Measurements from ENCODE around the gene LZTS3. TPM values are rescaled to one million over a fixed set of nuclear protein-coding genes. Genes with fewer than 3 reads are reported as not detected.

Gene LZTS3
- total RNA-seq, 1 experiment from 2014 or later, result 32.6 TPM

- no peak overlapping the region for H3K27ac Mint-ChIP-seq
- ATAC-seq, result no peak
- H3K27me3 Mint-ChIP-seq (ENCODE audit: low read depth), result peaks cover under 1% of the 10 kb centered on the region; the same call in 1 of the 2 replicates
- no peak for TF ChIP-seq CREB1 (CRISPR knock-in tag; IDR thresholded peaks at IDR 0.05)
- no peak for TF ChIP-seq PRRX2 (CRISPR knock-in tag; IDR thresholded peaks at IDR 0.05)
- TF ChIP-seq, protein P1, sequence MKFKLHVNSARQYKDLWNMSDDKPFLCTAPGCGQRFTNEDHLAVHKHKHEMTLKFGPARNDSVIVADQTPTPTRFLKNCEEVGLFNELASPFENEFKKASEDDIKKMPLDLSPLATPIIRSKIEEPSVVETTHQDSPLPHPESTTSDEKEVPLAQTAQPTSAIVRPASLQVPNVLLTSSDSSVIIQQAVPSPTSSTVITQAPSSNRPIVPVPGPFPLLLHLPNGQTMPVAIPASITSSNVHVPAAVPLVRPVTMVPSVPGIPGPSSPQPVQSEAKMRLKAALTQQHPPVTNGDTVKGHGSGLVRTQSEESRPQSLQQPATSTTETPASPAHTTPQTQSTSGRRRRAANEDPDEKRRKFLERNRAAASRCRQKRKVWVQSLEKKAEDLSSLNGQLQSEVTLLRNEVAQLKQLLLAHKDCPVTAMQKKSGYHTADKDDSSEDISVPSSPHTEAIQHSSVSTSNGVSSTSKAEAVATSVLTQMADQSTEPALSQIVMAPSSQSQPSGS (CRISPR knock-in tag; IDR thresholded peaks at IDR 0.05; ENCODE audit: borderline replicate concordance, low read depth), result no peak
- no peak for TF ChIP-seq ZNF121 (CRISPR knock-in tag; IDR thresholded peaks at IDR 0.05)
- no peak for TF ChIP-seq GABPB1 (CRISPR knock-in tag; IDR thresholded peaks at IDR 0.05)
- TF ChIP-seq NFATC4 (CRISPR knock-in tag; IDR thresholded peaks at IDR 0.05), result no peak
- TF ChIP-seq, protein P2, sequence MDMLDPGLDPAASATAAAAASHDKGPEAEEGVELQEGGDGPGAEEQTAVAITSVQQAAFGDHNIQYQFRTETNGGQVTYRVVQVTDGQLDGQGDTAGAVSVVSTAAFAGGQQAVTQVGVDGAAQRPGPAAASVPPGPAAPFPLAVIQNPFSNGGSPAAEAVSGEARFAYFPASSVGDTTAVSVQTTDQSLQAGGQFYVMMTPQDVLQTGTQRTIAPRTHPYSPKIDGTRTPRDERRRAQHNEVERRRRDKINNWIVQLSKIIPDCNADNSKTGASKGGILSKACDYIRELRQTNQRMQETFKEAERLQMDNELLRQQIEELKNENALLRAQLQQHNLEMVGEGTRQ (CRISPR knock-in tag; IDR thresholded peaks at IDR 0.05), result no peak
- TF ChIP-seq, protein P3, sequence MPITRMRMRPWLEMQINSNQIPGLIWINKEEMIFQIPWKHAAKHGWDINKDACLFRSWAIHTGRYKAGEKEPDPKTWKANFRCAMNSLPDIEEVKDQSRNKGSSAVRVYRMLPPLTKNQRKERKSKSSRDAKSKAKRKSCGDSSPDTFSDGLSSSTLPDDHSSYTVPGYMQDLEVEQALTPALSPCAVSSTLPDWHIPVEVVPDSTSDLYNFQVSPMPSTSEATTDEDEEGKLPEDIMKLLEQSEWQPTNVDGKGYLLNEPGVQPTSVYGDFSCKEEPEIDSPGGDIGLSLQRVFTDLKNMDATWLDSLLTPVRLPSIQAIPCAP (CRISPR knock-in tag; IDR thresholded peaks at IDR 0.05), result no peak
- TF ChIP-seq, protein P4, sequence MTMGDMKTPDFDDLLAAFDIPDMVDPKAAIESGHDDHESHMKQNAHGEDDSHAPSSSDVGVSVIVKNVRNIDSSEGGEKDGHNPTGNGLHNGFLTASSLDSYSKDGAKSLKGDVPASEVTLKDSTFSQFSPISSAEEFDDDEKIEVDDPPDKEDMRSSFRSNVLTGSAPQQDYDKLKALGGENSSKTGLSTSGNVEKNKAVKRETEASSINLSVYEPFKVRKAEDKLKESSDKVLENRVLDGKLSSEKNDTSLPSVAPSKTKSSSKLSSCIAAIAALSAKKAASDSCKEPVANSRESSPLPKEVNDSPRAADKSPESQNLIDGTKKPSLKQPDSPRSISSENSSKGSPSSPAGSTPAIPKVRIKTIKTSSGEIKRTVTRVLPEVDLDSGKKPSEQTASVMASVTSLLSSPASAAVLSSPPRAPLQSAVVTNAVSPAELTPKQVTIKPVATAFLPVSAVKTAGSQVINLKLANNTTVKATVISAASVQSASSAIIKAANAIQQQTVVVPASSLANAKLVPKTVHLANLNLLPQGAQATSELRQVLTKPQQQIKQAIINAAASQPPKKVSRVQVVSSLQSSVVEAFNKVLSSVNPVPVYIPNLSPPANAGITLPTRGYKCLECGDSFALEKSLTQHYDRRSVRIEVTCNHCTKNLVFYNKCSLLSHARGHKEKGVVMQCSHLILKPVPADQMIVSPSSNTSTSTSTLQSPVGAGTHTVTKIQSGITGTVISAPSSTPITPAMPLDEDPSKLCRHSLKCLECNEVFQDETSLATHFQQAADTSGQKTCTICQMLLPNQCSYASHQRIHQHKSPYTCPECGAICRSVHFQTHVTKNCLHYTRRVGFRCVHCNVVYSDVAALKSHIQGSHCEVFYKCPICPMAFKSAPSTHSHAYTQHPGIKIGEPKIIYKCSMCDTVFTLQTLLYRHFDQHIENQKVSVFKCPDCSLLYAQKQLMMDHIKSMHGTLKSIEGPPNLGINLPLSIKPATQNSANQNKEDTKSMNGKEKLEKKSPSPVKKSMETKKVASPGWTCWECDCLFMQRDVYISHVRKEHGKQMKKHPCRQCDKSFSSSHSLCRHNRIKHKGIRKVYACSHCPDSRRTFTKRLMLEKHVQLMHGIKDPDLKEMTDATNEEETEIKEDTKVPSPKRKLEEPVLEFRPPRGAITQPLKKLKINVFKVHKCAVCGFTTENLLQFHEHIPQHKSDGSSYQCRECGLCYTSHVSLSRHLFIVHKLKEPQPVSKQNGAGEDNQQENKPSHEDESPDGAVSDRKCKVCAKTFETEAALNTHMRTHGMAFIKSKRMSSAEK (CRISPR knock-in tag; IDR thresholded peaks at IDR 0.05; ENCODE audit: borderline replicate concordance), result no peak
- TF ChIP-seq JUN (CRISPR knock-in tag; IDR thresholded peaks at IDR 0.05), result no peak
- TF ChIP-seq ERG (CRISPR knock-in tag; IDR thresholded peaks at IDR 0.05), result no peak
- no peak for TF ChIP-seq ZNF232 (CRISPR knock-in tag; IDR thresholded peaks at IDR 0.05)
- no peak for TF ChIP-seq KAT7 (CRISPR knock-in tag; IDR thresholded peaks at IDR 0.05; ENCODE audit: borderline replicate concordance)
- TF ChIP-seq, protein P5, sequence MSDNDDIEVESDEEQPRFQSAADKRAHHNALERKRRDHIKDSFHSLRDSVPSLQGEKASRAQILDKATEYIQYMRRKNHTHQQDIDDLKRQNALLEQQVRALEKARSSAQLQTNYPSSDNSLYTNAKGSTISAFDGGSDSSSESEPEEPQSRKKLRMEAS (CRISPR knock-in tag; IDR thresholded peaks at IDR 0.05), result no peak
- no peak for TF ChIP-seq ZNF263 (CRISPR knock-in tag; IDR thresholded peaks at IDR 0.05; ENCODE audit: low read depth)
- no peak for TF ChIP-seq RORB (CRISPR knock-in tag; IDR thresholded peaks at IDR 0.05)
- no peak for TF ChIP-seq ARID4B (CRISPR knock-in tag; IDR thresholded peaks at IDR 0.05; ENCODE audit: borderline replicate concordance)
- TF ChIP-seq EMX1 (CRISPR knock-in tag; IDR thresholded peaks at IDR 0.05), result no peak
- no peak for TF ChIP-seq NFE2L1 (CRISPR knock-in tag; IDR thresholded peaks at IDR 0.05)
- no peak for TF ChIP-seq SMAD4 (CRISPR knock-in tag; IDR thresholded peaks at IDR 0.05)
- ChIA-PET POLR2A (no interaction called here), CTCF (interaction anchor here (1.2 to 1.6 kb wide), 2 partner anchors 13 to 110 kb away, joined by 4 to 5 read pairs; no protein-coding TSS in a partner anchor)
- no peak overlapping the region for H3K4me3 Mint-ChIP-seq
- no peak for DNase-seq (ENCODE audit: low spot score)
- H3K9me3 Mint-ChIP-seq, result no peaks in the 10 kb centered on the region; the same call in 1 of the 2 replicates
- peaks cover 2% of the 10 kb centered on the region for H3K36me3 Mint-ChIP-seq
- H3K4me1 Mint-ChIP-seq, result peaks cover 23% of the 10 kb centered on the region
Observed at GRCh38 chr20:3164043-3164762, 9.1 kb downstream of the LZTS3 start.

All from WTC11 (cell line).